Measurements from ENCODE around the gene FAM53B.

DNA sequence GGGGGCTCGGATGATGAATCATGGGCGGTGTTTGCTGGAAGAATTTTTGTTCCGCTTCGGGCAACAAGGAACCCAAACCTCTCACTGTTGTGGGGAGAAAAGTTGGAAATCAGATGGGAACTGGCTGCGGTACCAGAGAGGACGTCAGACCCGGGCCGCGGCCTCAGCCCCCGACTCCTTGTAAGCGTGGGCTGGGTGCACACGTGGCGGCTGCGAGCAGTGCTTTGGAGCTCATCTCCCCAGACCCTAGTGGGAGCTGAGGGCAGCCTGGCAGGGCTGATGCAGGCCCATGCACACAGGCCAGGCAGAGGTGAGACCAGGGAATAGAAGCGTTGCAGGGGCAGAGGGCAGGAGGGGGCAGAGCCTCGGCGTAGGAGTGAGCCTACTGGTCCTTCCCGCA lies 136.5 kb downstream of the FAM53B start:
- TF ChIP-seq, protein P1, sequence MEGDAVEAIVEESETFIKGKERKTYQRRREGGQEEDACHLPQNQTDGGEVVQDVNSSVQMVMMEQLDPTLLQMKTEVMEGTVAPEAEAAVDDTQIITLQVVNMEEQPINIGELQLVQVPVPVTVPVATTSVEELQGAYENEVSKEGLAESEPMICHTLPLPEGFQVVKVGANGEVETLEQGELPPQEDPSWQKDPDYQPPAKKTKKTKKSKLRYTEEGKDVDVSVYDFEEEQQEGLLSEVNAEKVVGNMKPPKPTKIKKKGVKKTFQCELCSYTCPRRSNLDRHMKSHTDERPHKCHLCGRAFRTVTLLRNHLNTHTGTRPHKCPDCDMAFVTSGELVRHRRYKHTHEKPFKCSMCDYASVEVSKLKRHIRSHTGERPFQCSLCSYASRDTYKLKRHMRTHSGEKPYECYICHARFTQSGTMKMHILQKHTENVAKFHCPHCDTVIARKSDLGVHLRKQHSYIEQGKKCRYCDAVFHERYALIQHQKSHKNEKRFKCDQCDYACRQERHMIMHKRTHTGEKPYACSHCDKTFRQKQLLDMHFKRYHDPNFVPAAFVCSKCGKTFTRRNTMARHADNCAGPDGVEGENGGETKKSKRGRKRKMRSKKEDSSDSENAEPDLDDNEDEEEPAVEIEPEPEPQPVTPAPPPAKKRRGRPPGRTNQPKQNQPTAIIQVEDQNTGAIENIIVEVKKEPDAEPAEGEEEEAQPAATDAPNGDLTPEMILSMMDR (conservative IDR thresholded peaks at IDR 0.05; ENCODE audit: low read depth, low read length) = no peak
- no peak for TF ChIP-seq EZH2 (IDR thresholded peaks at IDR 0.05; ENCODE audit: borderline replicate concordance, low read depth, low read length, poor library complexity, severe bottlenecking)

Measured in A673 (cell line).